ENCODE measurements around the gene COL18A1.
"Not testable (repeated sequence)": the region's sequence is repeated elsewhere in the genome, so short reads cannot be mapped to it uniquely, and the experiment has no call there.

Gene COL18A1

DNA sequence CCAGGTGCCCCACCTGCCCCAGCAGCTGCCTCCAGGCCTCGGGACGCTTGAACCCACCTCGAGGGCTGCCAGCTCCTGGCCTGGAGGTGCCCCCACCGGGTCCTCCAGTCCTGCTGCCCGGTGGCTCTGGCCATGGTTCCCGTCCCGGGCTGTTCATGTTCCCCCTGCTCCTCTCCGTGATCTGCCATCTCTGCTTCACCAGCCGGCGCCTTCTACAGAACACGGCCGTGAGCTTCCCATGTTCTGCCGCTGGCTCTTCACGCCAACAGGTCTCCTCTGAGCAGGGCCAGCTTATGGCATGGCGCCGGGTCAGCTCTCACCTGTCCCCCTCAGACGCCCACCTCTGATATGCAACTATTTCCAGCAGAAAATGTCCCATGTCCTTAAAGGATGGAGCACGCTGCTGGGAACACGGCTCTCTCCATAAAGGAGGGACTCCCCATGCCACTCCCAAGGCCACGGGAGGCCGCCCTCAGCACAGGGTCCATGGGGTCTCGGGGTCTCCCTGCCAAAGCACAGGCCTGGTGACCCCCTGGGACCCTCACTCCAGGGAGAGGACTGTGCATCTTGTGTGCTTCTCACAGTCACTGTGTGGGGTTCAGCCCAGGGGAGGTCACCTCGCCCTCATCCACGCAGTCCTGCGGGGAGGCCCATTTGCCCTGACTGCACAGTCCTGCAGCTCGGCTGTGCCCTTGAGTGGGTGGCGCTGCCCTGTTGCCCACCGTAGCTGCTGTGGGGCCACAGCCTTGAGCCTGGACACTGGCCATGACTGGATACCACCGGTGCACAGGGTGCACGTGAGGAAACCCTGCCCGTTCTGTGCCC is 36.7 kb downstream of the COL18A1 start:
- DNase-seq (ENCODE audit: low spot score), result no peak

GRCh38 chr21:45442276-45442675 is 37.3 kb downstream of the COL18A1 start:
- DNase-seq (ENCODE audit: low spot score), result no peak

DNA sequence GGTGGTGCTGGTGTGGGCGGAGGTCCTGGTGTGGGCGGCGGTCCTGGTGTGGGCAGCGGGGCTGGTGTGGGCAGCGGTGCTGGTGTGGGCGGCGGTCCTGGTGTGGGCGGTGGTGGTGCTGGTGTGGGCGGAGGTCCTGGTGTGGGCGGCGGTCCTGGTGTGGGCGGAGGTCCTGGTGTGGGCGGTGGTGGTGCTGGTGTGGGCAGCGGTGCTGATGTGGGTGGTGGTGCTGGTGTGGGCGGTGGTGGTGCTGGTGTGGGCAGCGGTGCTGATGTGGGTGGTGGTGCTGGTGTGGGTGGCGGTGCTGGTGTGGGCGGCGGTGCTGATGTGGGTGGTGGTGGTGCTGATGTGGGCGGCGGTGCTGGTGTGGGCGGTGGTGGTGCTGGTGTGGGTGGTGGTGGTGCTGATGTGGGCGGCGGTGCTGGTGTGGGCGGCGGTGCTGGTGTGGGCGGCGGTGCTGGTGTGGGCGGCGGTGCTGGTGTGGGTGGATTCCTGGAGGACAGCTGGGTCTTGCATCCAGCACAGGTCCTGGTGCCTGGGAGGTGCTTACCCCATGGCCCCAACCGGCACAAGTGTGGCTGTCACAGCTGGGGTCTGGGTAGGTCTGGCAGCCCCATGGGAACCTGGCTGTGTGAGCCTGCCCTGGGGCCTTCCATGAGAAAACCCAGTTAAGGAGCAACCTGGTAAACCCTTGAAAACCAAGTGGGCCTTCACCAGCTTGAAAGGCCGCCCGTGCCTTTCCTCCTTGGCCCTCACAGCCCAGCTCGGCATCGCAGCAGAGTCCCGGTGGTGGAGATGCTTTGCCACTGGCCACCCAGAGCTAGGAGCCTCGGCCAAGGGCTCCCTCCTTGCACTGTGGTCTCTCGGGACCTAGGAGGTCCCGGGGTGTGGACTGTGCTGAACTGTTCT is 38.0 kb downstream of the COL18A1 start:
- DNase-seq (ENCODE audit: low spot score), result not testable (repeated sequence)

- DNase-seq (ENCODE audit: low spot score), result no peak
These were observed 38.7 kb downstream of the COL18A1 start for GRCh38 chr21:45443595-45444181.

GRCh38 chr21:45444385-45444784 is 39.4 kb downstream of the COL18A1 start:
- DNase-seq (ENCODE audit: low spot score), result no peak

GRCh38 chr21:45445369-45445768 is 40.4 kb downstream of the COL18A1 start:
- DNase-seq (ENCODE audit: low spot score), result no peak

DNA sequence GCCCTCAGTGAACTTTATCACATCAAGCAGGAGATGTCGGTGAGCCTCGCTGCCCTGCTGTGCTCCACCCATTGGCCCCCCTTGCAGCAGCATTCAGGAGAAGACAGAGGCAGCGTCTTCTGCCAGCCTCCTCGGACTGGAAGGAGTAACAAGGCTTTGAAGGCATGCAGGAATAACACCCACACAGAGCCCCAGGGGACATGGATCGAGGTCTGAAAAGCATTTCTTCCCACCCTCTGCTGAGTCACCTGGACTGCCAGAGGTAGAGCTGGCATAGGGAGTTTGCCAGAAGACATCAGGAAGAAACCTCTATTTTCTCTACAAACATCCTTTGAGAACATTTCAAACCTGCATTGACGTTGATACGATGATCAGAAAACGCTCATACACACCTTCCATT is 42.9 kb downstream of the COL18A1 start:
- no peak for DNase-seq (ENCODE audit: low spot score)

- DNase-seq (ENCODE audit: low spot score), result no peak
These were observed 43.4 kb downstream of the COL18A1 start for GRCh38 chr21:45448283-45448809.

DNA sequence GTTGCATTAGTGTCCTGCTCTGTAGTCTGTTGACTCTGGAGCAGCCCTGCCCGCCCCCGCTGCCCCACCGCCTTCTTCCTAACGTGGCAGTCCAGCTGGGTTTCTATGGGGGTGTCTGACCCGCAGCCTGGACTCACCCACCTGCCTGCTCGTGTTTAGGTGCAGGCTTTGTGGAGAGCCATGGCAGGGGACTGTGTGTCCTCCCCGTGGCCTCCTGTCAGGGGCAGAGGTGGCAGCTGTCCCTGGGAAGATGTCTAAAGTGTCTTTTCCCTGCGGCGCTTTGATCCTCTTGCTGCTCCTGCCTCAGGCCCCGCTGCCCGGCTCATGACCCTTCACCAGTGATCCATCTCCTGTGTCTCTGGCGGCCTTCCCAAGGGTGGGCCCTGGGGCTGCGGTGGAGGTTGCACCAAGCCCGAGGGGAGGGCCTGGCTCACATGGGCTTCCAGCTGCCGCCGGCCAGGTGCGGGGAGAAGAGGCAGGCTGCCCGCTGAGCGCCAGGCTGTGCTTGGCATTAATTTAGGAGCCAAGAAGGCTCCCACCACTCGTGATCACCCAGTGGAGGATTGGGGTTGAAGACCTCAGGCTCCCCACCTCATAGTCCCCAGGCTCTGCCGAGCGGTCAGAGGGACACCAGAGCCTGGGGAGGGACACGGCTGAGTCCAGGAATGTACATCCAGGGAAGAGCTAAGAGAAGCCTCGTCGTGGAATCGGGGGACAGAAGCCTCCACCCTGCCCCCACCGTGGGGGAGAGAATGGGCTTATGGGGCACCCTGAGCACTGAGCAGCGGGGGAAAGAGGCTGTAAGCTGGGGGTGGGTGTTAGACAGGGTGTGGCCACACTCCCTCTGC is 44.1 kb downstream of the COL18A1 start:
- DNase-seq (ENCODE audit: low spot score), result no peak

GRCh38 chr21:45449658-45450422 is 44.9 kb downstream of the COL18A1 start:
- DNase-seq (ENCODE audit: low spot score), result no peak

- no peak for DNase-seq (ENCODE audit: low spot score)
These were observed 45.6 kb downstream of the COL18A1 start for GRCh38 chr21:45450423-45451090.

DNA sequence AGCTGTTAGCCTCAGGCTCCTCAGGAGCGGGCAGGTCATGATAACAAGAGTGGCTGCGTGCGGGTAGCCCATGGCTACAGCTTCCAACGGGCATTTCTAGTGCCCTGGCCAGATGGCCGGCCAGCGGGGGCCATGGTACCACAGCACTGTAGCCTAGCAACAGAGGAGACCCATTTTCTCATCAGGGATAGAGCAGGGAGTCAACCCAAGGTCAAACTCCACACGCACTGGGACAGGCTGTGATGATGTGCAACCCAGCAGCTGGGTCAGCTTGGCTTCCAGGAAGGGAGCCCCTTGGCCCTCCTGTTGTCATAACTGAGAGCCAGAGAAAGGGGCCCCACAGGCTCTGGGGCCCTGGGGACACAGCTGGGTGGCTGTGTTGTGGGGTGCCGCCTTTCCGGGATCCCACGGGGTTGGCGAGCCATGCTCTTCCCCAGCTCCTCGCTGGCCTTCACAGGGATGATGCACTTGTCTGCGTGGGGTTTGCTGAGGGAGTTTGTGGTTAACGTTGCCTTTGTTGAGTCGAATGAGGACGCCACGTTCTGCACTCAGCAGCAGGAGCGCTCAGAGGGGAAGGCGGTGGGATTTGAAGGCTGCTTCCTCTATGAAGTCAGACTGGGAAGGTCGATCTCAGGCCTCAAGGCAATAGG is 46.3 kb downstream of the COL18A1 start:
- DNase-seq (ENCODE audit: low spot score), result no peak

GRCh38 chr21:45451771-45452182 is 46.8 kb downstream of the COL18A1 start:
- DNase-seq (ENCODE audit: low spot score), result no peak

GRCh38 chr21:45452696-45453307 is 47.8 kb downstream of the COL18A1 start:
- no peak for DNase-seq (ENCODE audit: low spot score)

- no peak for DNase-seq (ENCODE audit: low spot score)
These were observed 48.5 kb downstream of the COL18A1 start for GRCh38 chr21:45453308-45453950.

DNA sequence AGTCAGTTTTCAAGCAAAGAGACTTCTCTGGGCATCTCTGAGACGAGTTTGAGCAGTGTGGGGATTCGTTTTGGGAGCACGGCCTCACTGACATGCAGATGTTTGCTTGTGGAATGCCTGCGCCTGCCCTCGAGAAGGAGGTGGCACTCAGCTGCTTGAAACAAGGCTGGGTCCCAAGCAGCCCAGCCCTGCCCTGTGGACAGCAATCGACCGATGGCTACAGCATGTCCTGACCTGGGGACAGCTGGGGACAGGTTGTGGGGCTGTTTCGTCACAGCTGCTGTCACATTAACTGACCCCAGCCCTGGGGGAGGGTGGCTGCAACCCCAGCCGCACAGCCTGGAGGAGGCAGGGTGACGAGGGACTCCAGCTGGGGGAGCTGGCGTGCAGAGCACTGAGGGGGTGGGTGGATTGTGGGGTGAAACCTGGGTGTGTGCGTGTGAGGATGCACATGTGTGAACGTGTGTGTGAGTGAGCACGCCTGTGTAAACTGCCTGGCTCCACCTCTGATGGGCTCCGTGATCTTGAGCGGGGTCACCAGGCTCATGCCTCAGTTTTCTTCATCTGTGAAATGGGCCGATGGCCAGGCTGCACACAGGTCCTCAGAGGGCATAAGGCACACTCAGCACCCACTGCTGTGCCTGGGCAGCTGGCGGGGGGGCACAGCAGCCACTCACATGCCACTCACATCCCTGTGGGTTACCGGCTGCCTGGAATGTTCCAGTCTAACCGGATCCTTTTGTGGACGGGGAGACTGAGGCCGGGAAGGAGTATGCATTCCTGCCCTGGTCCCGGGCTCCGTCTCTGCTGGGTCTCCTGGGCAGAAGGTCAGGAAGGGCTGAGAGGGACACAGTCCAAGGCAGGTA is 49.3 kb downstream of the COL18A1 start:
- DNase-seq (ENCODE audit: low spot score), result no peak

- no peak for DNase-seq (ENCODE audit: low spot score)
These were observed 50.1 kb downstream of the COL18A1 start for GRCh38 chr21:45454926-45455673.

Data from left forelimb (tissue), 1 donor.